Heart right ventricle (tissue), 16 donors: ENCODE data around the gene PSKH1. TPM values are rescaled to one million over a fixed set of nuclear protein-coding genes. Genes with fewer than 3 reads are reported as not detected.

Experiments used
- ATAC-seq, 8 donors: fragments of 200-7000 bp; cut with Tn5 transposase; one replicate each; pipeline ENCODE4 v1.9.1; 2020; ENCODE audit warnings: mild to moderate bottlenecking in 8 of 8, moderate library complexity in 8 of 8, moderate number of reproducible peaks in 1 of 8
- DNase-seq, 2 donors: peaks; one replicate each; pipeline ENCODE4 v3.0.0-alpha.2; 2020
- H3K27ac ChIP-seq, 10 donors: fragments of 200-600 bp; sonication (generic) in 2 of 10; one replicate each; pipeline versions ENCODE4 v1.5.0 to v1.8.0; 2020 to 2022; ENCODE audit warnings: mild to moderate bottlenecking in 3 of 10
- H3K27me3 ChIP-seq, 7 donors: fragments of 200-600 bp; one replicate each; pipeline ENCODE4 v1.8.0; 2021 to 2022; ENCODE audit warnings: mild to moderate bottlenecking in 2 of 7
- H3K36me3 ChIP-seq, 9 donors: fragments of 200-600 bp; sonication (generic) in 1 of 9; one replicate each; pipeline versions ENCODE4 v1.5.0 to v1.8.0; 2020 to 2022; ENCODE audit warnings: mild to moderate bottlenecking in 2 of 9
- H3K4me1 ChIP-seq, 9 donors: fragments of 200-600 bp; sonication (generic) in 1 of 9; one replicate each; pipeline versions ENCODE4 v1.5.0 to v1.8.0; 2020 to 2022; ENCODE audit warnings: mild to moderate bottlenecking in 4 of 9
- H3K4me3 ChIP-seq, 10 donors: fragments of 200-600 bp; sonication (generic) in 2 of 10; one replicate each; pipeline versions ENCODE4 v1.5.0 to v1.8.0; 2020 to 2022; ENCODE audit warnings: mild to moderate bottlenecking in 7 of 10, moderate library complexity in 2 of 10
- H3K9me3 ChIP-seq, 11 donors: fragments of 200-600 bp in 10 of 11; sonication (generic) in 2 of 11; one replicate each; pipeline versions ENCODE4 v1.5.0 to v1.8.0; 2013 to 2022; ENCODE audit warnings: mild to moderate bottlenecking in 2 of 11, control low read depth in 1 of 11, moderate library complexity in 1 of 11
- CTCF ChIP-seq, 9 donors: fragments of 200-600 bp; sonication (generic) in 2 of 9; IDR thresholded peaks; one replicate each; pipeline versions ENCODE4 v1.5.0 to v1.8.0; 2021 to 2022; ENCODE audit warnings: antibody characterized with exemption in 9 of 9, mild to moderate bottlenecking in 5 of 9, moderate library complexity in 1 of 9
- WGBS, 2 donors: extraction: QIAGEN DNeasy Blood & Tissue Kit; methylation state at CpG; one replicate each; pipeline ENCODE4 v1.1.7; 2013; ENCODE audit warnings: inconsistent platforms in 1 of 2; 5-methylcytosine and 5-hydroxymethylcytosine counted together
- intact Hi-C, 10 donors: fragments of 100-400 bp; cut with DNase I; formaldehyde crosslinking; loops; one replicate each; pipeline versions ENCODE4 v1.11.1 to v1.14.2; 2022
- polyA plus RNA-seq, 2 donors: library from polyadenylated mRNA; stranded (reverse); fragments of 200-250 nt; gene quantifications; one replicate each; pipeline ENCODE4 v1.2.3, GENCODE V29; 2013
- total RNA-seq, 10 donors: library from RNA; stranded (reverse); fragmentation: NEBNext Ultra II Directional in 3 of 10; extraction: Animal tissue kit (Norgen Biotek cat#: 25700) in 3 of 10; gene quantifications; one replicate each; pipeline versions ENCODE4 v1.2.1 to v1.2.4, GENCODE V29; 2021 to 2023
- donor health status: Arrhythmogenic right ventricular cardiomyopathy.
- donor health status: ischemic (EF 13 %, LVEDD 7.1; RV severe dilation, severe dysfunction).
- donor health status: healthy with polysubstance abuse.
- donor health status: DM: no; HTN: yes; CAD: no.
- donor health status: DM: no; HTN: no; CAD: no.
- donor health status: ischemic (EF 25% LVEDD 6.9; RV normal size, moderate dysfunction).
- donor health status: ischemic (EF 25% LVEDD 5.7; RV mildly dilated, moderate dysfunction).
- donor health status: healthy.
- donor health status: DM: yes; HTN: yes; CAD: no.
- donor health status: Ischemic cardiomyopathy.
- donor health status: ischemic (EF 35%, LVEDD 5.7; RV mildly dilated, moderate dysfunction).
- donor health status: nonischemic (EF 11% LVEDD 7.7; RV severe dilation, severe dysfunction).
- donor health status: DM: yes; HTN: yes; CAD: no.
- donor health status: PGD.
- donor health status: ischemic (EF 29% LVEDD 5.4; RV normal size, mild dysfunction).
- donor health status: nonischemic (EF 23%, LVEDD 6.1; RV moderate dilation, normal function).

The PSKH1 gene
- total and polyA plus RNA-seq, 12 donors, result 15.7 to 24.5 (median 20.5) TPM

GRCh38 chr16:67927131-67927941, 34.3 kb downstream of the PSKH1 start:
- no peaks in the 10 kb centered on the region for H3K27me3 ChIP-seq
- no peak for ATAC-seq
- H3K27ac ChIP-seq, result peak overlapping the region in 2 of 10 donors; percentile 45 to 58
- TF ChIP-seq CTCF (IDR thresholded peaks at IDR 0.05), result no peak
- H3K4me3 ChIP-seq, result no peak overlapping the region
- DNase-seq, result no peak
- intact Hi-C loops, result loop anchor here in 8 of 10 donors (5.0 to 10.0 kb wide), 7 partner anchors 40 to 255 kb away; partner anchors contain the start of gene NRN1L (in 6 of the 8)
- WGBS, 2 donors, result 94% methylated on average over 22 of the region's 22 CpGs
- H3K9me3 ChIP-seq, result no peaks in the 10 kb centered on the region
- peaks cover 0 to 70% (median 10%) of the 10 kb centered on the region in 9 donors for H3K36me3 ChIP-seq
- H3K4me1 ChIP-seq, result peaks cover 0 to 54% (median 33%) of the 10 kb centered on the region in 9 donors

- 83 to 84% methylated on average over 7 of the region's 7 CpGs for WGBS, 2 donors
- Histone ChIP-seq H3K9me3 (no peaks in the 10 kb centered on the region), H3K36me3 (peaks cover 0 to 70% (median 10%) of the 10 kb centered on the region in 9 donors), H3K4me1 (peaks cover 0 to 45% (median 26%) of the 10 kb centered on the region in 9 donors), H3K4me3 (no peak overlapping the region), H3K27me3 (no peaks in the 10 kb centered on the region), H3K27ac (peak overlapping the region in 1 of 10 donors; percentile 4)
- no peak for TF ChIP-seq CTCF (IDR thresholded peaks at IDR 0.05)
- DNase-seq (no peak), ATAC-seq (no peak)
- intact Hi-C loops, result loop anchor here (1.0 to 10.0 kb wide), 12 partner anchors 41 to 256 kb away; partner anchors contain the start of gene NRN1L (in 7 of the 10)
Observed at GRCh38 chr16:67928147-67928546, 35.1 kb downstream of the PSKH1 start.

GRCh38 chr16:67928561-67929364, 35.7 kb downstream of the PSKH1 start:
- TF ChIP-seq CTCF (IDR thresholded peaks at IDR 0.05), result peak; percentile 69 to 91 (median 85)
- Histone ChIP-seq H3K27me3 (no peaks in the 10 kb centered on the region), H3K27ac (peak overlapping the region in 1 of 10 donors; percentile 4), H3K4me3 (no peak overlapping the region), H3K9me3 (no peaks in the 10 kb centered on the region), H3K4me1 (peaks cover 0 to 39% (median 20%) of the 10 kb centered on the region in 9 donors), H3K36me3 (peaks cover 0 to 68% (median 10%) of the 10 kb centered on the region in 9 donors)
- 51 to 52% methylated on average over 16 of the region's 16 CpGs for WGBS, 2 donors
- intact Hi-C loops, result loop anchor here (1.0 to 10.0 kb wide), 12 partner anchors 41 to 256 kb away; partner anchors contain the start of gene NRN1L (in 7 of the 10)
- DNase-seq (peak; percentile 67 to 78), ATAC-seq (peak; percentile 51 to 77 (median 67))

GRCh38 chr16:67930191-67930590, 37.1 kb downstream of the PSKH1 start:
- Histone ChIP-seq H3K9me3 (no peaks in the 10 kb centered on the region), H3K4me3 (no peak overlapping the region), H3K27ac (no peak overlapping the region), H3K36me3 (peaks cover 0 to 76% (median 10%) of the 10 kb centered on the region in 9 donors), H3K4me1 (peaks cover 0 to 36% (median 23%) of the 10 kb centered on the region in 9 donors), H3K27me3 (no peaks in the 10 kb centered on the region)
- intact Hi-C loops, result loop anchor here in 5 of 10 donors (5.0 to 10.0 kb wide), 3 partner anchors 115 to 405 kb away; partner anchors contain the start of gene RIPOR1 (in 3 of the 5)
- TF ChIP-seq CTCF (IDR thresholded peaks at IDR 0.05), result no peak
- ATAC-seq (no peak), DNase-seq (no peak)
- WGBS, 2 donors, result 93 to 94% methylated on average over 14 of the region's 14 CpGs
